GM03348 (cell line): Measurements from ENCODE around the gene ADRB2.
"Not testable (repeated sequence)": the region's sequence is repeated elsewhere in the genome, so short reads cannot be mapped to it uniquely, and the experiment has no call there.

Experiments used
- DNase-seq: peaks from one replicate; pipeline ENCODE4 v3.0.0; 2012; ENCODE audit warnings: low spot score

Gene ADRB2

DNA sequence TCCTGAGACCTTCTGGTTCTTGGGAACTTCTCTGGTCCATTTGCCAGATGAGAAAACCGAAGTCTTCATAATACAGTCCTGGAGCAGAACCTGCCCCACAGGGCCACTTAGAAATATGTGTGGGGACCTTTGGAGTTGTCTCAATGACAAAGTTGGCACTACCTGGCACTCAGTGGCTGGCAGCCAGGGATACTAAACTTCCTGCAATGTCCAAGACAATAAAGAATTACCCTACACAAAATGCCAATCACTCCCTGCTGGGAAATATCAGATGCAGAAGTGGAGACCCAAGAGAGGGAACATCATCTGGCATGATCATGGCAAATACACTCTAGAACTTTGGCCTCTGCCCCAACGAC lies 29.6 kb downstream of the ADRB2 start:
- DNase-seq: no peak

DNA sequence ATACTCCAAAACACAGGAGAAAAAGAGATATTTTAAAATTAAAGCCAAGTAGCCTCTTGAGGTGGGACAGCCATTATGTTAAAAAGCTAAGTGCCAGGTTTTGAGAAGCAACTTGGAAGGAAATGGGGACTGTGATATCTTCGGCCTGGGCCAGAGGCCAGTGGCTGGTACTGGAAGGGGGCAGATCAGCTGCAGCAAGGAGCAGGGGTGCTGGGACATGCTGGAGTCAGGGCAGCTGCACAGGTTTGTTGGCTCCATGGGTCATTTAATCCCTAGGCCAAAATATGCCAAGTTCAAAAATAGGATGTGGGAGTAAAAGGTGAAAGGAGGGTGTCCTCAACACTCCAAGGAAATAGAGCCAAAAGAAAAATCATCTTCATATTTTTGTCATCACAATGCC lies 30.0 kb downstream of the ADRB2 start:
- no peak for DNase-seq

- DNase-seq: no peak
These were observed 31.1 kb downstream of the ADRB2 start for GRCh38 chr5:148857474-148857873.

DNA sequence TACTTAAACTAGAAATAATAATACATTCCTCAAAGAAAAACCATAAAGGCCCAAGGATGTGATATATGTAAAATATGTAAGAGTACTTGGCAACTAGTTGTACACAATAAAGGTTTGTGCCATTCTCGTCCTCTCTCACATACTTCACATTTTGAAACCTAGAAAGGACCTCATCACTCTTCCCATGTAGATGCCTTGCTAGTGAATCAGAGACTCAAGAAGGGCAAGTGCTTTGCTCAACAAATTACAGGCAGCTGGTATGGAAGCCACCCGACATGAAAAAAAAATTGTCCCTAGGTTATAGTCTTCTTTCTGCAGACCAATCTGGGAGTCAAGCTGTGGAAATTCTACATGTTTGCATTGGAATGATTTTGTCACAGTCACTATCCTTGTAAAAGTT lies 31.7 kb downstream of the ADRB2 start:
- peak; percentile 47 for DNase-seq

DNA sequence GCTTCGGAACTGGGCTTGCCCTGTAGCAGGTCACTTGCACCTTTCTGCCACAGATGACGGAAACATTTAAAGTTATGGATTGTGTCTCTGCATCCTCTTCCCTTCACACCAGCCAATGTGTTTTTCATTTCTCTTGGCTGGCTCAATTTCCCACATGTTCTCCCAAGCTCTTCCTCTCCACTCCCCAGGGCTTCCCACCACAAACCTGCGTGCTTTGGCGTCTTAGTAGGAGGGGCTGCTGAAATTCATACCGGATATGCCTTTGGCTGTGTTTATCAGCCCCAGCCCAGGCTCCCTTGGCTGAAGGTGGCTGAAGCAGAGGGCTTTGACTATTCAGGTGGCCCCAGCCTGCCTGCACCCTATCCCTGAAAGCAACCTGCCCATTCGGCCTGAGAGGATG lies 32.1 kb downstream of the ADRB2 start:
- peak; percentile 36 for DNase-seq

GRCh38 chr5:148859703-148860102 lies 33.3 kb downstream of the ADRB2 start:
- no peak for DNase-seq

GRCh38 chr5:148860599-148860998 lies 34.2 kb downstream of the ADRB2 start:
- DNase-seq: no peak

GRCh38 chr5:148861088-148861487 lies 34.7 kb downstream of the ADRB2 start:
- DNase-seq: no peak

- no peak for DNase-seq
These were observed 35.3 kb downstream of the ADRB2 start for GRCh38 chr5:148861696-148862095.

DNA sequence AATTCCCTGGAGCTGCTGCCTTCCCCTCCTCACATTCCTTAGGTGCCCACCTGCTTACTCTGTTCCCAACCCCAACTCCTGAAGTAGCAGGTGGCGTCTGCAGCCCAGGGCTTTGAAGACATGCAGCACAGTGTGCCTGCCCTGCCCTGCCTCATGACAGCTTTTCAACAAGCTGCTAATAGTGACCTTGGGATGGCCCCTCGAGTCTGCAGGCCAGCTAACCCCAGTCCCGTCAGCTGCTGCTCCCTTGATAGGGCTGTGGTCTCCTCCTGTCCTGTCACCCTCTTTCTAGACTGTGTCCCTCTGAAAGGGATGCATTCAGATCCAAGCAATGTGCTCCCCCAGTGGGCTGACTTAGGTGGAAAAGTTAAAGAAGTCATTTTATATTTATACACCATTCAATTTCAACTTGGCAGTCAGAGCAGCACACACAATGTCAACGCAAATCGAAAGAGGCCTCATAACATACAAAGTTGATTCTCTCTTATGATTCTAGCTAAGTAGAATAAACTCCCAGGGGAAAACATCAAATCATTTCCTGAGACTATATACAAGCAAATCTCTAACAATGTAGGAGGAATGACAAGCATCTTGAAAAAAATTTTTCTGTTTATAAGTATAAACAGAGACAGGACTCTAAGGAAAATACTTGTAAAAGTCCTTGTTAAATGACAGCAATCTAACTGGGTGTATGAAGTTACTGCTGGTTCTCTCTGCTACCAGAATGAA lies 37.9 kb downstream of the ADRB2 start:
- DNase-seq: peak; percentile 19

DNA sequence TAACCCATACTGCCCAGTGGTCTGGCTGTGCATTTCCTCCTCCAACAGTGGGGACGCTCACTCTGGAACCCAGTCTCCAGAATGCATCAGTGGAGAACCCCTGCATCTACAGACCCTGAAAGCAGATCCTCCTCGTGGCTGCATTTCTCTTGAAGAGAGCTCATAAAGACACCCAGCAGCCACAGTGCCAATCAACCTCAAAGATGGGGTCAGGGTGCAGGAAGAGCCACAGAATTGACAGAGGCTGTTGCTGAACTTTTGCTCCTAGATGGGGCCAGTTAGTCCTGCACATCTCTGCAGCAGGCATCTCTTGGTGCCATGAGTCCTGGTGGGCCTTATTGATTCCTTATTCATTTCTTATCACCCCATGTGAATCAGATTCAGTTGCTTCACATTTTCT lies 39.6 kb downstream of the ADRB2 start:
- no peak for DNase-seq

- no peak for DNase-seq
These were observed 46.7 kb downstream of the ADRB2 start for GRCh38 chr5:148873120-148873519.

DNA sequence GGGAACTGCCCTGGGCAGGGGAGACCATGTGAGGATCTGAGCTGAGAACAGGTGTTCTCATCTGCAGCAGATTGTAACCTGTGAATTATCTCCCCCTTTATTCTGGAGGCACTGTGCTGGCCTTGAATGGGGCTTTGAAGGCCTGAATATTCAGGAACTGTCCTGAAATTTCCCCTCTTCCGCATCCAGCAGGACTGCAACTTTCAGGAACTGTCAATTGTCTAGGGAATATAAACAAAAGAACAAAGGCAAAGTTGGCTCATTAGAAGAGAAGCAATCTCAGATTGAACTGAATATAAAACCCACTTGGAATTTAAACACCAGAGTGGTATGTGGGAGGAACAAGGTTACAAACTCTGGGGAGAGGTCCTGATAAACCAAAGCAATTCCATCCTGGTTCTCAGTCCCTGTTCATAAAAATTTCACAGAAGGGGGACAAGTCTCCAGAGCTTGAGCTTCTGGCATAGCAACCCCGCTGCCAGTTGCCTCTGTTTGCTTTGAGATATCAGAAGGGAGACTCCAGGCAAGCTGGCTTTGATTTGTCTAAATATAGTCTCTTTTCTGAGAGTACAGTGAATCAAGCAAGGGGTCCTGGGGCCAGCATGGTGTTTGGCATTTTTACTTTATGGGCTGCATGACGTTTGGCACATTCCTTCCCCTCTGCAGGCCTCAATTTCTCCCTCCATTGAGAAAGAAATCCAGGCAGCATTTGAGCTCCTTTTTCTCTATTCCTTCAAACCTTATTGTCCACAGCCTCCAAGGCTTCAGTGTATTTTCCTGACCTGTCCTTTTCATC lies 47.5 kb downstream of the ADRB2 start:
- no peak for DNase-seq

- no peak for DNase-seq
These were observed 48.9 kb downstream of the ADRB2 start for GRCh38 chr5:148875205-148875875.

- DNase-seq: not testable (repeated sequence)
These were observed 51.0 kb downstream of the ADRB2 start for GRCh38 chr5:148877436-148877835.
